OCI-LY1 (cell line): ENCODE data around the gene ANO4.
"Not testable (repeated sequence)": the region's sequence is repeated elsewhere in the genome, so short reads cannot be mapped to it uniquely, and the experiment has no call there.

Experiments used
- H2AFZ ChIP-seq: fragments of 200-600 bp; sonication (generic), shearing (Covaris generic); 2 replicates; pipeline ENCODE4 v1.6.0; 2014; ENCODE audit warnings: antibody characterized with exemption, mild to moderate bottlenecking, low read length
- H3F3A ChIP-seq: fragments of 200-600 bp; sonication (generic), shearing (Covaris generic); 2 replicates; pipeline ENCODE4 v1.6.0; 2014; ENCODE audit warnings: mild to moderate bottlenecking, antibody characterized with exemption, low read length, moderate library complexity; ENCODE audit not compliant: insufficient read depth
- H3K27ac ChIP-seq: fragments of 200-600 bp; sonication (generic); 2 replicates; pipeline ENCODE4 v1.5.1; 2014; ENCODE audit warnings: low read length, mixed run types, mild to moderate bottlenecking, low read depth; ENCODE audit not compliant: poor library complexity, severe bottlenecking
- H3K27me3 ChIP-seq: fragments of 200-600 bp; sonication (generic); 2 replicates; pipeline ENCODE4 v1.6.0; 2014; ENCODE audit warnings: antibody characterized with exemption, mild to moderate bottlenecking, low read length, moderate library complexity; ENCODE audit not compliant: insufficient read depth
- H3K36me3 ChIP-seq: fragments of 200-600 bp; sonication (generic); 2 replicates; pipeline ENCODE4 v1.6.1; 2014; ENCODE audit warnings: mild to moderate bottlenecking, antibody characterized with exemption, low read length, moderate library complexity, mixed read lengths; ENCODE audit not compliant: insufficient read depth
- H3K4me1 ChIP-seq: fragments of 200-600 bp; sonication (generic); 2 replicates; pipeline ENCODE4 v1.5.1; 2014; ENCODE audit warnings: mild to moderate bottlenecking, low read length, moderate library complexity; ENCODE audit not compliant: insufficient read depth, severe bottlenecking
- H3K4me2 ChIP-seq: fragments of 200-600 bp; sonication (generic), shearing (Covaris generic); 2 replicates; pipeline ENCODE4 v1.6.1; 2014; ENCODE audit warnings: low read length
- H3K4me3 ChIP-seq: fragments of 200-600 bp; sonication (generic); 2 replicates; pipeline ENCODE4 v1.5.1; 2014; ENCODE audit warnings: low read length, low read depth, mild to moderate bottlenecking, mixed read lengths; ENCODE audit not compliant: poor library complexity, severe bottlenecking
- H3K79me2 ChIP-seq: fragments of 200-600 bp; shearing (Covaris generic); 2 replicates; pipeline ENCODE4 v1.6.1; 2016; ENCODE audit warnings: mixed run types, low read length, mixed read lengths; ENCODE audit not compliant: insufficient read depth
- H3K9ac ChIP-seq: fragments of 200-600 bp; sonication (generic), shearing (Covaris generic); 2 replicates; pipeline ENCODE4 v1.6.1; 2014; ENCODE audit warnings: mild to moderate bottlenecking, low read length, mixed read lengths
- H3K9me2 ChIP-seq: fragments of 200-600 bp; sonication (generic), shearing (Covaris generic); 2 replicates; pipeline ENCODE4 v1.6.1; 2014; ENCODE audit warnings: low read depth, mild to moderate bottlenecking, low read length, mixed read lengths
- H3K9me3 ChIP-seq: fragments of 200-600 bp; shearing (Covaris generic); 2 replicates; pipeline ENCODE4 v1.6.1; 2014; ENCODE audit warnings: low read length, mixed read lengths
- H4K20me1 ChIP-seq: fragments of 200-600 bp; sonication (generic), shearing (Covaris generic); 2 replicates; pipeline ENCODE4 v1.6.0; 2016; ENCODE audit warnings: mild to moderate bottlenecking, low read length; ENCODE audit not compliant: insufficient read depth
- EZH2 ChIP-seq: fragments of 200-600 bp; sonication (generic), shearing (Covaris generic); IDR thresholded peaks from 2 replicates; pipeline ENCODE4 v1.8.0; 2017; ENCODE audit warnings: borderline replicate concordance, mixed run types, mild to moderate bottlenecking, antibody characterized with exemption, low read length, moderate library complexity, mixed read lengths
- TF ChIP-seq, protein P1 (sequence below): fragments of 200-600 bp; sonication (generic), shearing (Covaris generic); IDR thresholded peaks from 2 replicates; pipeline ENCODE4 v1.5.1; 2017; ENCODE audit warnings: mild to moderate bottlenecking, antibody characterized with exemption, low read length, moderate library complexity, mixed read lengths

ANO4 gene

DNA sequence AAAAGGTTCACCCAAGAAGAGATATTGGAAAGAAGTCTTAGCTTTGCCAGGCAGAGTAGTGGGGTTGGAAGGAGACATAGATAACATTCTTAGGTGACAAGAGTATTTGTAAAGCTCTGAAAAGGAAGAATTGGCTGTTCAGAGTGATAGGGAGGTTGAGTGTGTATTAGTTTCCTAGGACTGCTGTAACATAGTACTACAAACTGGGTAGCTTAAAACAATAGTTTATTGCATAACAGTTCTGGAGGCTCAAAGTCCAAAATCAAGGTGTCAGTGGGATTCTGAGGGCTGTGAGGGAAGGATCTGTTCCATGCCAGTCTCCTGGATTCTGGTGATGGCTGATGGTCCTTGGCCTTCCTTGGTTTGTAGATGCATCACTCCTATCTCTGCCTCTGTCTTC lies 258.6 kb downstream of the ANO4 start:
- no peaks in the 10 kb centered on the region for H3K9me3 ChIP-seq
- TF ChIP-seq, protein P1, sequence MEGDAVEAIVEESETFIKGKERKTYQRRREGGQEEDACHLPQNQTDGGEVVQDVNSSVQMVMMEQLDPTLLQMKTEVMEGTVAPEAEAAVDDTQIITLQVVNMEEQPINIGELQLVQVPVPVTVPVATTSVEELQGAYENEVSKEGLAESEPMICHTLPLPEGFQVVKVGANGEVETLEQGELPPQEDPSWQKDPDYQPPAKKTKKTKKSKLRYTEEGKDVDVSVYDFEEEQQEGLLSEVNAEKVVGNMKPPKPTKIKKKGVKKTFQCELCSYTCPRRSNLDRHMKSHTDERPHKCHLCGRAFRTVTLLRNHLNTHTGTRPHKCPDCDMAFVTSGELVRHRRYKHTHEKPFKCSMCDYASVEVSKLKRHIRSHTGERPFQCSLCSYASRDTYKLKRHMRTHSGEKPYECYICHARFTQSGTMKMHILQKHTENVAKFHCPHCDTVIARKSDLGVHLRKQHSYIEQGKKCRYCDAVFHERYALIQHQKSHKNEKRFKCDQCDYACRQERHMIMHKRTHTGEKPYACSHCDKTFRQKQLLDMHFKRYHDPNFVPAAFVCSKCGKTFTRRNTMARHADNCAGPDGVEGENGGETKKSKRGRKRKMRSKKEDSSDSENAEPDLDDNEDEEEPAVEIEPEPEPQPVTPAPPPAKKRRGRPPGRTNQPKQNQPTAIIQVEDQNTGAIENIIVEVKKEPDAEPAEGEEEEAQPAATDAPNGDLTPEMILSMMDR, result no peak
- no peak for TF ChIP-seq EZH2
- H3K27me3 ChIP-seq, result no peaks in the 10 kb centered on the region
- H3K4me1 ChIP-seq, result no peaks in the 10 kb centered on the region
- no peaks in the 10 kb centered on the region for H4K20me1 ChIP-seq
- H3K79me2 ChIP-seq, result no peaks in the 10 kb centered on the region
- no peaks in the 10 kb centered on the region for H3K36me3 ChIP-seq
- no peak overlapping the region for H2AFZ ChIP-seq
- H3K4me2 ChIP-seq, result no peak overlapping the region
- no peaks in the 10 kb centered on the region for H3K9me2 ChIP-seq
- H3K9ac ChIP-seq, result no peak overlapping the region
- H3K27ac ChIP-seq, result no peak overlapping the region
- H3F3A ChIP-seq, result no peaks in the 10 kb centered on the region
- no peak overlapping the region for H3K4me3 ChIP-seq

DNA sequence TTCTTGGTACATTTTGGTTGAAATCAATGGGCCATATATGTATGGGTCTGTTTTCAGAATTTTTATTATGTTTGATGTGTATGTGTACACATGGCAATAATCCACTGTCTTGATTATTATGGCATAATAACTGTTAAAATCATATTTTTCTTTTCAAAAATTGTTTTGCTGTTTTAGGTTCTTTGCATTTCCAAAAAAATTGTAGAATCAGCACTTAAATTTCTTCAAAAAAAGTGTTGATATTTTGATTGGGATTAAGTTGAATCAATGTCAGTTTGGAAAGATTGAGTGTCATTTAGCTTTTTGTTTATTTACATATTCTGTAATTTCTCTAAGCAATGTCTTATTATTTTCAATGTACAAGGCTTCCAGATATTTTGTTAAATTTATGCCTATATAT lies 261.4 kb downstream of the ANO4 start:
- Histone ChIP-seq H2AFZ (no peak overlapping the region), H3K9ac (no peak overlapping the region), H4K20me1 (no peaks in the 10 kb centered on the region), H3K79me2 (no peaks in the 10 kb centered on the region), H3K9me2 (no peaks in the 10 kb centered on the region), H3K4me2 (no peak overlapping the region), H3K36me3 (no peaks in the 10 kb centered on the region), H3K4me3 (no peak overlapping the region), H3K4me1 (no peaks in the 10 kb centered on the region), H3K9me3 (no peaks in the 10 kb centered on the region), H3K27ac (no peak overlapping the region), H3F3A (no peaks in the 10 kb centered on the region), H3K27me3 (no peaks in the 10 kb centered on the region)
- TF ChIP-seq, protein P1, result no peak
- no peak for TF ChIP-seq EZH2

DNA sequence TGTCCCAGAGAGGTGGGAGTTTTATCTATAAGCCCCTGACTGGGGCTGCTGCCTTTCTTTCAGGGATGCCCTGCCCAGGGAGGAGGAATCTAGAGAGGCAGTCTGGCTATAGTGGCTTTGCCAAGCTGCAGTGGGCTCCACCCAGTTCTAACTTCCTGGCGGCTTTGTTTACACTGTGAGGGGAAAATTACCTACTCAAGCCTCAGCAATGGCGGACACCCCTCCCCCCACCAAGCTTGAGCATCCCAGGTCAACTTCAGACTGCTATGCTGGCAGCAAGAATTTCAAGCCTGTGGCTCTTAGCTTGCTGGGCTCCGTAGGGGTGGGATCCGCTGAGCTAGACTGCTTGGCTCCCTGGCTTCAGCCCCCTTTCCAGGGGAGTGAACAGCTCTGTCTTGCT lies 267.9 kb downstream of the ANO4 start:
- H3K79me2 ChIP-seq, H3K27me3 ChIP-seq, H3K27ac ChIP-seq, H4K20me1 ChIP-seq, H3K4me3 ChIP-seq, H3K36me3 ChIP-seq, H3K9me3 ChIP-seq, H3K9ac ChIP-seq, H3K4me2 ChIP-seq, H3F3A ChIP-seq, H3K4me1 ChIP-seq, H3K9me2 ChIP-seq, H2AFZ ChIP-seq: not testable (repeated sequence)

DNA sequence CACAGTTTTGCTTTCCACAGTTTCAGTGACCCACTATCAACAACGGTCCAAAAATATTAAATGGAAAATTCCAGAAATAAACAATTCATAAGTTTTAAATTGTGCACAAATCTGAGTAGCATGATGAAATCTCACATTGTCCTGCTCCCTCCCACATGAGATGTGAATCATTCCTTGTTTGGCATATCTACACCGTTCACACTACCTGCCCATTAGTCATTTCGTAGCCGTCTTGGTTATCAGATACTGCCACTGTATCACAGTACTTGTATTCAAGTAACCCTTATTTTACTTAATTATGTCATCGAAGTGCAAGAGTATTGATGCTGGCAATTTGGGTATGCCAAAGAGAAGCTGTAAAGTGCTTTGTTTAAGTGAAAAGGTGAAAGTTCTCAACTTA lies 270.1 kb downstream of the ANO4 start:
- Histone ChIP-seq H2AFZ (no peak overlapping the region), H4K20me1 (no peaks in the 10 kb centered on the region), H3K36me3 (no peaks in the 10 kb centered on the region), H3F3A (no peaks in the 10 kb centered on the region), H3K4me1 (no peaks in the 10 kb centered on the region), H3K79me2 (no peaks in the 10 kb centered on the region), H3K9ac (no peak overlapping the region), H3K4me3 (no peak overlapping the region), H3K27ac (no peak overlapping the region), H3K4me2 (no peak overlapping the region), H3K27me3 (no peaks in the 10 kb centered on the region), H3K9me3 (no peaks in the 10 kb centered on the region), H3K9me2 (no peaks in the 10 kb centered on the region)
- no peak for TF ChIP-seq EZH2
- TF ChIP-seq, protein P1, result no peak
